ENCODE measurements around the gene SHCBP1. TPM values are rescaled to one million over a fixed set of nuclear protein-coding genes. Genes with fewer than 3 reads are reported as not detected.
A peak's percentile ranks its signal among the peaks of the same experiment; 100 is the strongest.

Gene SHCBP1
- total and polyA plus RNA-seq, 4 donors = 0.96 to 6.1 (median 1.5) TPM

DNA sequence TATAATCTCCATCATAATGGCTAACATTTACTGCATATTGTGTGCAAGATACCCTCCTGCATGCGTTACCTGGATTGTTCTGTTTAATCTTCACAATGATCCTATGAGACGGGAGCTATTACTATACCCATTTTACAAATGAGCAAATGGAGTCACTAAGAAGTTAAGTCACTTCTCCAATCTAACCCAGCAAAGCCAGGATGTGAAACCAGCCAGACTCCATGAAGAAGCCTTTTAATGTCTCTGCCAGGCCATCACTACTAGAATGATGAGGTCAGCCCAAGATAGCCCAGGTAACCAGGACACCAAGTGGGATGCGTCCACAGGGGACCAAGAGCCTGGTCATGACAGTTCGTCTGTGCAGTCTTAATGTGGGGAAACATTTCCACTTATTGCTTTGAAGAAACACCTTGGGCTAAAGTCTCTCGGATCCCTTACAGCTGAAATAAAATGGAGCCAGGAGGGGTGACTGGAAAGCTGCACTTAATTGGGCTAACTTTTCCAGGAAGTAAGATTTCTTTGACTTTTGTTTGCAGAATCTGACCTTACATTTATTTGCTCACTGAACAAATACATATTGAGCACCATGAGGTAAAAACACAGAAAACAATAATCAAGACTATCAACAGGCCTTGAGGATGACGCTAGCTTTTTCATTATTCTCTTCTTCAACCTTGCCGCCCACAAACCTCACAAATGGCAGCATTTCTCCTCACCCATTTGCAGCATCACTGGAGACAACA is 926 bp upstream of the SHCBP1 start:
- TF ChIP-seq, protein P1, sequence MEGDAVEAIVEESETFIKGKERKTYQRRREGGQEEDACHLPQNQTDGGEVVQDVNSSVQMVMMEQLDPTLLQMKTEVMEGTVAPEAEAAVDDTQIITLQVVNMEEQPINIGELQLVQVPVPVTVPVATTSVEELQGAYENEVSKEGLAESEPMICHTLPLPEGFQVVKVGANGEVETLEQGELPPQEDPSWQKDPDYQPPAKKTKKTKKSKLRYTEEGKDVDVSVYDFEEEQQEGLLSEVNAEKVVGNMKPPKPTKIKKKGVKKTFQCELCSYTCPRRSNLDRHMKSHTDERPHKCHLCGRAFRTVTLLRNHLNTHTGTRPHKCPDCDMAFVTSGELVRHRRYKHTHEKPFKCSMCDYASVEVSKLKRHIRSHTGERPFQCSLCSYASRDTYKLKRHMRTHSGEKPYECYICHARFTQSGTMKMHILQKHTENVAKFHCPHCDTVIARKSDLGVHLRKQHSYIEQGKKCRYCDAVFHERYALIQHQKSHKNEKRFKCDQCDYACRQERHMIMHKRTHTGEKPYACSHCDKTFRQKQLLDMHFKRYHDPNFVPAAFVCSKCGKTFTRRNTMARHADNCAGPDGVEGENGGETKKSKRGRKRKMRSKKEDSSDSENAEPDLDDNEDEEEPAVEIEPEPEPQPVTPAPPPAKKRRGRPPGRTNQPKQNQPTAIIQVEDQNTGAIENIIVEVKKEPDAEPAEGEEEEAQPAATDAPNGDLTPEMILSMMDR (IDR thresholded peaks at IDR 0.05; ENCODE audit: control extremely low read depth, extremely low read depth) = no peak
- H3K27ac ChIP-seq (ENCODE audit: low read depth in 1 of 2, low read length in 1 of 2) = no peak overlapping the region
- H3K27me3 ChIP-seq (ENCODE audit: control insufficient read depth in 3 of 3, insufficient read depth in 3 of 3, low read length in 2 of 3) = no peaks in the 10 kb centered on the region
- peak in 1 of 3 donors; percentile 11 for DNase-seq
- no peak for ATAC-seq (ENCODE audit: insufficient read depth, low FRiP score)
- peaks cover 0 to 20% (median 5%) of the 10 kb centered on the region in 5 donors for H3K4me1 ChIP-seq (ENCODE audit: control insufficient read depth in 5 of 5, insufficient read depth in 5 of 5, low read length in 5 of 5)
- peaks cover 0 to 2% (median 0%) of the 10 kb centered on the region in 4 donors for H3K36me3 ChIP-seq (ENCODE audit: control insufficient read depth in 4 of 4, insufficient read depth in 4 of 4, low read length in 4 of 4)
- H3K4me3 ChIP-seq = no peak overlapping the region
- no peak overlapping the region for H3K9ac ChIP-seq (ENCODE audit: insufficient read depth in 1 of 2, low read length in 2 of 2)
- WGBS, 2 donors = 91 to 93% methylated on average over 7 of the region's 7 CpGs
- no peaks in the 10 kb centered on the region for H3K9me3 ChIP-seq (ENCODE audit: control insufficient read depth in 4 of 4, insufficient read depth in 3 of 4, low read length in 3 of 4)

- Histone ChIP-seq H3K27ac (ENCODE audit: low read depth in 1 of 2, low read length in 1 of 2) (no peak overlapping the region), H3K36me3 (ENCODE audit: control insufficient read depth in 4 of 4, insufficient read depth in 4 of 4, low read length in 4 of 4) (peaks cover 0 to 2% (median 0%) of the 10 kb centered on the region in 4 donors), H3K4me1 (ENCODE audit: control insufficient read depth in 5 of 5, insufficient read depth in 5 of 5, low read length in 5 of 5) (peaks cover 0 to 20% (median 5%) of the 10 kb centered on the region in 5 donors), H3K4me3 (no peak overlapping the region), H3K9me3 (ENCODE audit: control insufficient read depth in 4 of 4, insufficient read depth in 3 of 4, low read length in 3 of 4) (no peaks in the 10 kb centered on the region), H3K27me3 (ENCODE audit: control insufficient read depth in 3 of 3, insufficient read depth in 3 of 3, low read length in 2 of 3) (no peaks in the 10 kb centered on the region), H3K9ac (ENCODE audit: insufficient read depth in 1 of 2, low read length in 2 of 2) (peak overlapping the region; percentile 61 to 74)
- 4% methylated on average over 11 of the region's 11 CpGs for WGBS, 2 donors
- ATAC-seq (ENCODE audit: insufficient read depth, low FRiP score) (no peak), DNase-seq (peak; percentile 46 to 65 (median 58))
- TF ChIP-seq, protein P1 (IDR thresholded peaks at IDR 0.05; ENCODE audit: control extremely low read depth, extremely low read depth) = no peak
Observed at GRCh38 chr16:46620266-46621005, 743 bp downstream of the SHCBP1 start.

DNA sequence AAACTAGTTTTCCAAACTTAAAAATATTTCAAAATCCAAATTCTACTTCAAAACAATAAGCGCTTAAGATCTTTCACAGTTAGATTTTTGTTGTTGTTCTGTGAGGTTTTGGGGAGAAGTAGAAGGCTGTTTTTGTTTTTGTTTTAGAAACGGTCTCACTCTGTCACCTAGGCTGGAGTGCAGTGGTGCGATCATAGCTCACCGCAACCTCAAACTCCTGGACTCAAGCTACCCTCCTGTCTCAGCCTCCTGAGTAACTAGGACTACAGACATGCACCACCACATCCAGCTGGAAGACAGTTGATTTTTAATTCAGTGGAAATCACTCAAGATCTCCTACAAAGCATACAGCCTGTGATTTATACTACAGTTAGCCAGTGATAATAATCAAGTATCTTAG is 2.7 kb downstream of the SHCBP1 start:
- 91 to 94% methylated on average over 4 of the region's 4 CpGs for WGBS, 2 donors
- DNase-seq = no peak
- no peaks in the 10 kb centered on the region for H3K27me3 ChIP-seq (ENCODE audit: control insufficient read depth in 3 of 3, insufficient read depth in 3 of 3, low read length in 2 of 3)

More for the DNA sequence above, 2.7 kb downstream of the SHCBP1 start:
- no peak for ATAC-seq (ENCODE audit: insufficient read depth, low FRiP score)
- Histone ChIP-seq H3K36me3 (ENCODE audit: control insufficient read depth in 4 of 4, insufficient read depth in 4 of 4, low read length in 4 of 4) (peaks cover 0 to 2% (median 0%) of the 10 kb centered on the region in 4 donors), H3K9me3 (ENCODE audit: control insufficient read depth in 4 of 4, insufficient read depth in 3 of 4, low read length in 3 of 4) (no peaks in the 10 kb centered on the region), H3K4me3 (no peak overlapping the region), H3K4me1 (ENCODE audit: control insufficient read depth in 5 of 5, insufficient read depth in 5 of 5, low read length in 5 of 5) (peaks cover 0 to 29% (median 5%) of the 10 kb centered on the region in 5 donors), H3K9ac (ENCODE audit: insufficient read depth in 1 of 2, low read length in 2 of 2) (no peak overlapping the region), H3K27ac (ENCODE audit: low read depth in 1 of 2, low read length in 1 of 2) (no peak overlapping the region)
- TF ChIP-seq, protein P1 (IDR thresholded peaks at IDR 0.05; ENCODE audit: control extremely low read depth, extremely low read depth) = no peak
